Keratinocyte (primary cell): ENCODE data around the gene GADD45B.

Experiments
- CTCF ChIP-seq, 3 experiments: IDR thresholded peaks in 1 of 3; conservative IDR thresholded peaks in 1 of 3; optimal IDR thresholded peaks in 1 of 3; 2 replicates in 2 of 3; 3 replicates in 1 of 3; pipeline versions ENCODE3 to v1.5.1; 2011; ENCODE audit warnings: low read length in 3 of 3, mild to moderate bottlenecking in 3 of 3, moderate library complexity in 2 of 3, control low read depth in 1 of 3, inconsistent platforms in 1 of 3; ENCODE audit not compliant: insufficient read depth in 2 of 3; ENCODE audit errors: extremely low read depth in 1 of 3
- EZH2 ChIP-seq: IDR thresholded peaks from one replicate; pipeline ENCODE4 v1.6.1; 2012; ENCODE audit warnings: inconsistent platforms, mild to moderate bottlenecking, low read length, moderate library complexity

- TF ChIP-seq EZH2: no peak
- TF ChIP-seq CTCF (optimal IDR thresholded peaks at IDR 0.05 in 1 of 3, IDR thresholded peaks at IDR 0.05 in 1 of 3, conservative IDR thresholded peaks at IDR 0.05 in 1 of 3; ENCODE audit: extremely low read depth in 1 of 3, insufficient read depth in 2 of 3, low read length in 3 of 3): no peak
Observed at GRCh38 chr19:2464389-2464788, 11.5 kb upstream of the GADD45B start.
